ENCODE measurements around the gene PHB1.

Gene PHB1

GRCh38 chr17:49414622-49415350 is at the start of gene PHB1:
TSS of gene PHB1 (minus strand) at chr17:49414882. CDS start at chr17:49413264, 1,618 bp downstream.
- Histone ChIP-seq H3K4me3 (peak within 1 kb of the TSS; percentile 71 to 96 (median 88)), H3K27ac (peak within 1 kb of the TSS in 20 of 21 experiments; percentile 21 to 85 (median 70))

- Histone ChIP-seq H3K27ac (no peak overlapping the region), H3K4me3 (no peak overlapping the region)
These were observed 49.4 kb upstream of the PHB1 start for GRCh38 chr17:49464049-49464448.

- Histone ChIP-seq H3K4me3 (no peak overlapping the region), H3K27ac (no peak overlapping the region)
These were observed 46.9 kb upstream of the PHB1 start for GRCh38 chr17:49461580-49461979.

- H3K27ac ChIP-seq: no peak overlapping the region
- H3K4me3 ChIP-seq: no peak overlapping the region
These were observed 45.7 kb upstream of the PHB1 start for GRCh38 chr17:49460401-49460800.

- Histone ChIP-seq H3K4me3 (no peak overlapping the region), H3K27ac (no peak overlapping the region)
These were observed 44.8 kb upstream of the PHB1 start for GRCh38 chr17:49459401-49459984.

- no peak overlapping the region for H3K4me3 ChIP-seq
- no peak overlapping the region for H3K27ac ChIP-seq
These were observed 43.2 kb upstream of the PHB1 start for GRCh38 chr17:49457564-49458535.

- no peak overlapping the region for H3K4me3 ChIP-seq
- no peak overlapping the region for H3K27ac ChIP-seq
These were observed 41.7 kb upstream of the PHB1 start for GRCh38 chr17:49456183-49456965.

GRCh38 chr17:49455272-49455861 is 40.7 kb upstream of the PHB1 start:
- Histone ChIP-seq H3K4me3 (no peak overlapping the region), H3K27ac (no peak overlapping the region)

GRCh38 chr17:49454050-49454449 is 39.4 kb upstream of the PHB1 start:
- Histone ChIP-seq H3K27ac (no peak overlapping the region), H3K4me3 (no peak overlapping the region)

- no peak overlapping the region for H3K27ac ChIP-seq
These were observed 38.0 kb upstream of the PHB1 start for GRCh38 chr17:49452661-49453060.

GRCh38 chr17:49452201-49452600 is 37.5 kb upstream of the PHB1 start:
- H3K4me3 ChIP-seq: no peak overlapping the region
- H3K27ac ChIP-seq: no peak overlapping the region

More at GRCh38 chr17:49452661-49453060, 38.0 kb upstream of the PHB1 start:
- no peak overlapping the region for H3K4me3 ChIP-seq

GRCh38 chr17:49450735-49451134 is 36.1 kb upstream of the PHB1 start:
- H3K4me3 ChIP-seq: no peak overlapping the region

GRCh38 chr17:49450181-49450580 is 35.5 kb upstream of the PHB1 start:
- Histone ChIP-seq H3K27ac (no peak overlapping the region), H3K4me3 (no peak overlapping the region)

More at GRCh38 chr17:49450735-49451134, 36.1 kb upstream of the PHB1 start:
- no peak overlapping the region for H3K27ac ChIP-seq

GRCh38 chr17:49447628-49448302 is 33.1 kb upstream of the PHB1 start:
- Histone ChIP-seq H3K4me3 (no peak overlapping the region), H3K27ac (no peak overlapping the region)

GRCh38 chr17:49445591-49445990 is 30.9 kb upstream of the PHB1 start:
- H3K27ac ChIP-seq: no peak overlapping the region
- no peak overlapping the region for H3K4me3 ChIP-seq

- H3K4me3 ChIP-seq: no peak overlapping the region
- H3K27ac ChIP-seq: no peak overlapping the region
These were observed 29.7 kb upstream of the PHB1 start for GRCh38 chr17:49444384-49444783.

- no peak overlapping the region for H3K27ac ChIP-seq
- H3K4me3 ChIP-seq: no peak overlapping the region
These were observed 29.2 kb upstream of the PHB1 start for GRCh38 chr17:49443862-49444261.

- H3K4me3 ChIP-seq: no peak overlapping the region
- no peak overlapping the region for H3K27ac ChIP-seq
These were observed 27.4 kb upstream of the PHB1 start for GRCh38 chr17:49442041-49442440.

- no peak overlapping the region for H3K27ac ChIP-seq
- no peak overlapping the region for H3K4me3 ChIP-seq
These were observed 26.9 kb upstream of the PHB1 start for GRCh38 chr17:49441578-49441977.
